ENCODE measurements around the gene SYCP2L.

Gene SYCP2L

GRCh38 chr6:10933126-10933525 lies 46.3 kb downstream of the SYCP2L start:
- DNase-seq (ENCODE audit: low read depth) = no peak
- H3K4me3 ChIP-seq (ENCODE audit: low read depth, low read length) = no peak overlapping the region
- TF ChIP-seq CTCF (IDR thresholded peaks at IDR 0.05; ENCODE audit: low read depth, low read length, missing control alignments) = no peak

- DNase-seq (ENCODE audit: low read depth) = no peak
- no peak overlapping the region for H3K4me3 ChIP-seq (ENCODE audit: low read depth, low read length)
- no peak for TF ChIP-seq CTCF (IDR thresholded peaks at IDR 0.05; ENCODE audit: low read depth, low read length, missing control alignments)
These were observed 53.0 kb downstream of the SYCP2L start for GRCh38 chr6:10939840-10940239.

- H3K4me3 ChIP-seq (ENCODE audit: low read depth, low read length) = no peak overlapping the region
- no peak for TF ChIP-seq CTCF (IDR thresholded peaks at IDR 0.05; ENCODE audit: low read depth, low read length, missing control alignments)
- DNase-seq (ENCODE audit: low read depth) = no peak
These were observed 59.0 kb downstream of the SYCP2L start for GRCh38 chr6:10945845-10946244.

- no peak for DNase-seq (ENCODE audit: low read depth)
- TF ChIP-seq CTCF (IDR thresholded peaks at IDR 0.05; ENCODE audit: low read depth, low read length, missing control alignments) = no peak
- H3K4me3 ChIP-seq (ENCODE audit: low read depth, low read length) = no peak overlapping the region
These were observed 61.1 kb downstream of the SYCP2L start for GRCh38 chr6:10947966-10948365.

- DNase-seq (ENCODE audit: low read depth) = no peak
- TF ChIP-seq CTCF (IDR thresholded peaks at IDR 0.05; ENCODE audit: low read depth, low read length, missing control alignments) = no peak
- H3K4me3 ChIP-seq (ENCODE audit: low read depth, low read length) = no peak overlapping the region
These were observed 63.0 kb downstream of the SYCP2L start for GRCh38 chr6:10949579-10950490.

GRCh38 chr6:10951675-10952282 lies 64.9 kb downstream of the SYCP2L start:
- peak; percentile 44 for TF ChIP-seq CTCF (IDR thresholded peaks at IDR 0.05; ENCODE audit: low read depth, low read length, missing control alignments)
- no peak for DNase-seq (ENCODE audit: low read depth)
- no peak overlapping the region for H3K4me3 ChIP-seq (ENCODE audit: low read depth, low read length)
